Eye (tissue), 1 donor: ENCODE results near the gene SPATA21.

Experiments
- DNase-seq: peaks from one replicate; pipeline ENCODE4 v3.0.0-alpha.2; 2015

Gene SPATA21

GRCh38 chr1:16418823-16419425 lies 18.3 kb downstream of the SPATA21 start:
- DNase-seq: no peak

DNA sequence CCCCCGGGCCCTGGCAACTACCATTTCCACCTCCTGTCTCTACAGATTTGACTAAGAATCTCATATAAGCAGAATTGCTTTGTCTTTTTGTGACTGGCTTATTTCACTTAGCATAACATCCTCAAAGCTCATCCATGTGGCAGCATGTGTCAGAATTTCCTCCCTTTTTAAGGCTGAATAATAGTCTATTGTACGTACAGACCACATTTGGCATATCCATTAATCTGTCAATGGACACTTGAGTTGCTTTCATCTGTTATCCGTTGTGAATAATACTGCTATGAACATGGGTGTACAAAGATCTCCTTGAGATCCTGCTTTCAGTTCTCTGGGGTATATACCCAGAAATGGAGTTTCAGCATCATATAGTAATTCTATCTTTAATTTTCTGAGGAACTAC lies 24.0 kb downstream of the SPATA21 start:
- DNase-seq: no peak

DNA sequence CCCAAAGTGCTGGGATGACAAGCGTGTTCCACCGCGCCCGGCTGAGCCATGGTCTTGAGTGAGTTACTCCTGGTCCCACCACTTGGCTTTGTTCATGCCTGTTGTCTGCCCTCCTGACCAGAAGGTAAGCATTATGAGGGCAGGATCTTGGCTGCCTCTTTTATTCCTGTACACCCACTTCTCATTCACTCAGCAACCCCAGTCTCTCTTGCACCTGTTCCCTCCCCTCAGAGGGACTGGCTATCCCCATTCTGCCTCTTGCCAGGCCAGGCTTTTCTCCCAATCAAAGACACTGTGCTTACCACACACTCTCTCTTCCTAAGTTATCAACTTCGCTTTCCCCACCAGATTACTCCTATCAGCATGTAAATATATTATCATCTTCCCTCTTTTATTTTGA lies 26.4 kb downstream of the SPATA21 start:
- DNase-seq: no peak

- DNase-seq: no peak
Measured at GRCh38 chr1:16409536-16410152, 27.6 kb downstream of the SPATA21 start.

GRCh38 chr1:16406868-16407267 lies 30.4 kb downstream of the SPATA21 start:
- DNase-seq: no peak

DNA sequence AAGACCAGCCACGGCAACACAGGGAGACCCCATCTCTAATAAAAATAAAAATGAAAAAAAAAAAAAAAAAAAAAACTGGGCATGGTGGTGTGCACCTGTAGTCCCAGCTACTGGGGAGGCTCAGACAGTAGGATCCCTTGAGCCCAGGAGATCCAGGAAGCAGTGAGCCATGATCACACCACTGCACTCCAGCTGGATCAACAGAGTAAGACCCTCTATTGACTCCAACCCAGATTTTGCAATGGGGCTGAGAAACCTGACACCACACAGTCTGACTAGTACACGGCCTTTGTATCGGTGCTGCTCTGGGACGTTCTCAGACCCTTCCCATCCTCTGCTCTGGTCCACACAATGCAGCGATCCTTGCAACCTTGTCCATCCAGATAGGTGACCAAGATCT lies 31.8 kb downstream of the SPATA21 start:
- DNase-seq: no peak

DNA sequence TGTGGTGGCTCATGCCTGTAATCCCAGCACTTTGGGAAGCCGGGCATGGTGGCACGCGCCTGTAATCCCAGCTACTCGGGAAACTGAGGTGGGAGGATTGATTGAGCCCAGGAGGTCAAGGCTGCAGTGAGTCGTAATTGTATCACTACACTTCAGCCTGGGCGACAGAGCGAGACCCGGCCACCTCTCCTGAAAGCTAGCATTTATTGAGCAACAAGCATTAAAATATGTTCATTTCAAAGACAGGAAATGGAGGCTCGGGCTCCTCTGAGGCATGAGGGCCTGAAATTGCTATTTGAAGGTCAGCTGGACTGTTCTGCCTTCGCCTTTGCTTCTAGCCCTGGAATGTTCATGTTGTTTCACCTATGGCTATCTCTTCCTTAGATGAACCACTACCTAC lies 34.5 kb downstream of the SPATA21 start:
- no peak for DNase-seq

DNA sequence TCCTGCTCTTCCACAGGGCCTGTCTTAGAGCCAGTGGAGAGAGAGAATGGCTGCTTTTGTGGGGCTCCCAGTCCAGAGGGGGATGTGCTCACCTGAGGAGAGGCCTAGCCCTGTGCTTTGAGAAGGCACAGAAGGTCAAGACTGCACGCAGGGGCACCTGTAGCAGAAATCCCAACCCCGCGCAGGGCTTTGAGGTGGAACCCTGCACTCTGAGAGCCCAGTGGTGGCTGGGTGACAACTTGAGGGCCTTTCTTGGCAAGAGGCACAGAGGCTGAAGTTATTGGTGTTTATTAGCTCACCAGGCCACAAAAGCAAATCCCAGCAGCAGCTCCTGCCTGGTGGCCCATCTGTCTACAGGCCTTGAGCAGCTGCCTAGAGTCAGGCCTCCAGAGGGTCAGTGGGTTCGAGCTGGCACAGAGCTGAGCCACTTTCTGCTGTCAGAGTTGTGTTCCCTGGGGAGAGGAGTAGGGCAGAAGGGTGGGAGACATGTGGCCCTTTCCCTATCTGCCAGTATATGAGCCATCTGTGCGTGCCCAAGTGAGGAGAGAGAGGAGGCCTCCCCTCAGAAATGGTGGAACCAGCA lies 38.8 kb downstream of the SPATA21 start:
- DNase-seq: no peak

DNA sequence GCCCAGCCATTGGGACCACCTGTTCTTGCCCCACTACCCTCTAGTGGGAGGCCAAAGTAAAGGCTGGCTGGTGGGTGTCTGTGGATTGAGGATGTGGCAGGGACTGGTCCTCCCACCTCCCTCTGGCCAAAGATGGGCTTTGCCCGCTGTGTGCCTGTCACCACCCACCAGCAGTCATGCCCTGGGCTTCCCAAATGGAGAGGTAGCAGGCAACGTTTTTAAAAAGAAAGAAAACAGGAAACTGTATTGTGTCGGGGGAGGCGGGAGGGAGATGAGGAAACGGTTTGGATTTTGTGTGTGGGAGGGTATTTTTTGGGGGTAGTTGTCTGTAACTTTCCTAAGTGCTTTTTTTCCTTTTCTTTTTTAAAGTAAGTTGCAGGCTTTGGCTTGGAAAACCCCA lies 40.1 kb downstream of the SPATA21 start:
- no peak for DNase-seq

GRCh38 chr1:16396591-16396990 lies 40.6 kb downstream of the SPATA21 start:
- DNase-seq: no peak

- no peak for DNase-seq
Measured at GRCh38 chr1:16394977-16395376, 42.2 kb downstream of the SPATA21 start.

DNA sequence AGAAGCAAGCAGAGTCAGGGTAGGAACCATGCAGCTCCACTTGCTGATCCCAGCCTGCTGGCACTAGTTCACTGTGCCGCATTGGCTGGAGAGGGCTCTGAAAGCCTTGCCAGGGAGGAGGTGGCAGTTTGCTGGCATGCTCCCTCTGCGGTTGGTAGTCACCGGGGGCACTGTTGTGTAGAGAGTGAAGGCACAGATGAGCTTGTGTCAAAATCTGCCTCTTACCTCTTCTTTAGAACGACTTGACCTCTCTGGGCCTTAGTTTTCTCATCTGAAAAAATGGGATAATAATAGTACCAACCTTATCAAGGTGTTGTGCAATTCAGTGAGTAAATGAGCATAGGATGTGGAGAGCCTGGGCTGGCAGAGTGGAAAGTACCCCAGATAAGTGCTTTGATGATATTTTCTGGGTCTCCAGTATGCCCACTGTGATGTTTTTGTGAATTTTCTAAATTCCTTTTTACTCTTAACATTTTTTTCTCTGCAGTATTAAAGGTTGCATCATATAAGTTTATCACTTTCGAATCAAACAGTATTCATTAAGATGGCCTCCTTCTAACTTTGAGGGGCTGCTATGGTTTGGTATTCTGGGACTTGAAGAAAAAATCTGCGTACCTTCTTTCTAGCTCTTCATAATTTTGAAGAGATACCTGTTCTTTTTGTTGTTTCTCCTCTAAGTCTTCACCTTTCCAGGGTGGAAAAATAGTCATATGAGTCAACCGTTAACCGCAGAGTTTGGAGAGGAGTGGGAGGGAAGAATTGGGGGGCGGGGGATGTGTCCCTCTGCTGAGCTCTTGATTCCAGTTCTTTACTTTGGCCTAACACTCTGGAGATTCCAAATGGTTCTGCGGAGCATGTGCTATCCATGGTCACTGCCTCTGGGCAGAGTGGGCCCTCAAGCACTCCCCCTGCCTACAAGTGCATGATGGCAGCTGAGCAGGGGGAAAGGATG lies 43.4 kb downstream of the SPATA21 start:
- DNase-seq: no peak

DNA sequence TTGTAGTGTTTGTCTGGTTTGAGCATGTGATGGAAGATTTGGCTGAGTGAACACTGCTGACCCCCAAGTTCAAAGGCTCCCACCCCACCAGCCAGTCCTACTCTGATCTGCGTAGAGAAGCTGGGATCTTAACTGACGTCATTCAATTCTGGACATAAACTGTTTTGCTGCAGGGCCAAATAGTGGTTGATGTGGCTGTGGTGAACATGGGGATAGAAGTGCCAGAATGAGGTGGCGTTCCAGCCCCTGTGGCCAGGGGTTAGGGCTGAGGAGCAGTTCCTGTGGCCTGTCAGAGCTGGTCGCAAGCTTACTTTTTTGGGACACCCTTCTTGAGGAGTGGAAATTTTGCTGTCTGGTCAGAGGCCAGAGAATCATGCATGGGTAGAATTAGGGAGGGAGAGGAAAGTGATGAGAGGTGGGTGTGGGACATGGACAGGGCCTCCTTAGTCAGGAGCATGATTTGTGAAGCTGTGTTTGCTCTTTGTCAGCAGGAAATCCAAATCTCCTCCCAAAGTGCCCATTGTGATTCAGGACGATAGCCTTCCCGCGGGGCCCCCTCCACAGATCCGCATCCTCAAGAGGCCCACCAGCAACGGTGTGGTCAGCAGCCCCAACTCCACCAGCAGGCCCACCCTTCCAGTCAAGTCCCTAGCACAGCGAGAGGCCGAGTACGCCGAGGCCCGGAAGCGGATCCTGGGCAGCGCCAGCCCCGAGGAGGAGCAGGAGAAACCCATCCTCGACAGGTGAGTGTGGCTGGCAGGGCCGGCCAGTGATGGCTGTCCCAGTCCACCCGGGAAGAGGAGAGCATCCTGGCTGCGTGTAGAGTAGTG lies 44.3 kb downstream of the SPATA21 start:
- DNase-seq: no peak

DNA sequence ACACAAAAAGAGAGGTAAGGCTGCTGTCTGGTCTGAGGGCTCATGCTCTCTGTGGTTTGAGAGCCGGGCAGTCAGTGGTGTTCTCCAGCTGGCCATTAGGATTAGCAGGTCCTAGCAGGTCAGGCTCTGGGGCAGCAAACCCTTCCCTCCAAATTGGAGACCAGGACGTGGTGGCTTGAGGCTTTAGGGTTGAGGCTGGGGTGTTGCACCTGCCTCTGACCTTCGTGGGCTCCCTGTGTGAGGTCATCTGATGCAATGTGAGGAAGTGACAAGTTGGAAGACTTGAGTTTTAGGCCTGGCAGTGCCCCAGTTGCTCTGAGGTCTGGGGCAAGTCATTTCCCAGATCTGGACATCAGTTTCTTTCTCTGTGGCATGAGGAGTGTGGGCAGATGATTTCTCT lies 45.8 kb downstream of the SPATA21 start:
- no peak for DNase-seq

- no peak for DNase-seq
Measured at GRCh38 chr1:16387201-16388188, 49.7 kb downstream of the SPATA21 start.

GRCh38 chr1:16386454-16387113 lies 50.6 kb downstream of the SPATA21 start:
- no peak for DNase-seq

- no peak for DNase-seq
Measured at GRCh38 chr1:16385659-16386453, 51.4 kb downstream of the SPATA21 start.

GRCh38 chr1:16383888-16384287 lies 53.3 kb downstream of the SPATA21 start:
- no peak for DNase-seq

GRCh38 chr1:16380868-16381267 lies 56.4 kb downstream of the SPATA21 start:
- DNase-seq: no peak

DNA sequence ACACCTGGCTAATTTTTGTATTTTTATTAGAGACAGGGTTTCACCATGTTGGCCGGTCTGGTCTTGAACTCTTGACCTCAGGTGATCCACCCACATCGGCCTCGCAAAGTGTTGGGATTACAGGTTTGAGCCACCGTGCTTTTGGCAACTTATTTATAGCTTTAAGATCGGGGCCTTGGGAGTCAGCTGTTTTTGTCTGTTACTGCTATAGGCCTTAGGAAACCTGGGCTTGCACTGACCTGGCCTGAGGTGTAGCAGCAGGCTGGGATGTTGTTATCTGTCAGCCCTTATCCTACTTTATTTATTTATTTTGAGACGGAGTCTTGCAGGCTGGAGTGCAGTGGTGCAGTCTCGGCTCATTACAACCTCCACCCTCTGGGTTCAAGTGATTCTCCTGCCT lies 58.8 kb downstream of the SPATA21 start:
- DNase-seq: no peak
